Stimulated activated CD8-positive, alpha-beta memory T cell treated with anti-CD3 and anti-CD28 coated beads, Interleukin-12 subunit alpha, Interleukin-12 subunit beta, amount 100 ng/mL, for 24 hours (primary cell): Measurements from ENCODE around the gene SDHB.

Source experiments
- DNase-seq: peaks from one replicate; pipeline ENCODE4 v3.0.0-alpha.2; 2020; ENCODE audit errors: extremely low read depth

The SDHB gene

DNA sequence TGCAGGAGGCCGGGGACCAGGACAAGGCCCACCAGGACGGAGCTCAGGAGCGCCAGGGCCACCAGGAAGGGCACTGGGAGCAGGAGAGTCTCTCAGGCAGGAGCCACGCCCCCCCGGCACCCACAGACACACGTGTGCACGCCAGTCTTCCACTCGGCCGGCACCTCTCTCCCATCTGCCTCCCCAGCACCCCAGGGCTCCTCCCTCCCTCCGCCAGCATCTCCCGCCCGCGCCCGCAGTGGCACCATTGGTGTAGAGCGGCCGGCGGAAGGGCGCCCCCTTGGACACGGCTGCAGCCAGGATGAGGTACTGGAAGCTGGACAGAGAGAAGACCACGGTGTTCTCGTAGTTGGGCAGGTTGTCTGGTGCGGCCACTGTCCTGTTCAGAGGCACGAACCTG, 67.3 kb downstream of the SDHB start:
- no peak for DNase-seq

DNA sequence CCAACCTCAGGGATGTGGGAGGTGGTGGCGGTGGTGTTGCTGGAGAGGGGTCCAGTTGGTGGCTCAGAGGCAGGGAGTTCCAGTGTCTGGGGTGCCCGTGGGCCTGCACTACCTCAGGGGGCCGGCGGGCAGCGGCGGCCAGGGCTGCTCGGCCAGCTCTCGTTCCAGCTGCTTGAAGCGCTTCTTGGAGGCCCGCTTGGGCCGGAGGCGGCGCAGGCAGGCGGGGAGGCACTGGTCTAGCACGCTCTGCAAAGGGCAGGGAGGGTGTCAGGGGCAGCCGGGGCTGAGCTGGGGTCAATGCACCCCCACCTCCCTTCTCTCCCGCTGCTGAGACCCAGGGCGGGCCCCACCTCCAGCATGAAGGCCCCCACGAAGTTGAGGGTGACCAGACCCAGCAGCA, 67.7 kb downstream of the SDHB start:
- DNase-seq = no peak

DNA sequence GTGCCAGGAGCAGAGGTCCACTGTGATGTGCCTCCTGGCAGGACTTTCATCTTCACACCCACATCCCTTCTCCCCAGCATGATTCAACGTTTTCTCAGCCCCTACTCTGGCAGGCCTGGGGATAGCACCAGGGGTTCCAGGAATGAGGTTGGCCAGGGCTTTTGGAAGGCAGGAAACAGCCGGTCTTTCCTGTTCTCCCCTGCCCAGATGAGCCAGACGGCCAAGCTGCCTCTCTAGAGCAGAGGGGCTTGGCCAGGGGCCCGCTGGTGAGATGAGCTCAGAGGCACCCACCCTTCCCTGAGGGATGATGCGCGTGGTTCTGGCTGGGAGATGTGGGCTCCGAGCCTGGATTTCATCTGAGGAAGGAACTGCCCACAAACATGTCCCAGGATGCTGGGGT, 69.1 kb downstream of the SDHB start:
- DNase-seq = no peak

DNA sequence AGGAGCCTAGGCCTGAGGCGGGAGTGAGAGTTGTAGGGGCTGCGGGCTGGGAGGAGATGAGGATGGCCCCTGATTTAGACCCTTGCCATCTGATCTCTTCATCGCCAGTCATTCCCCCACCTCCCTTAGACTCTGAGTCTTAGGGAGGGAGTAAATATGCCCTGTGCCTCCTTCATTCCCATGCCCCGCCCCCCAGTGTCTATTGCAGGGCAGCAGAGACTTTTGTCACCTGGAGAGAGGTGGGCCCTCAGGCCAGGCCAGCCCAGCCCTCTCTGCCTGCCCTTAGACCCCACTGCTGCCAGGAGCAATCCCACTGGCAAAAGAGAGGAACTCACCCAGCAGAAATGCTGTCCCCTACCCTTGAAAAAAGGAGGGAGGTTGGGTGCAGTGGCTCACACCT, 70.2 kb downstream of the SDHB start:
- no peak for DNase-seq

DNA sequence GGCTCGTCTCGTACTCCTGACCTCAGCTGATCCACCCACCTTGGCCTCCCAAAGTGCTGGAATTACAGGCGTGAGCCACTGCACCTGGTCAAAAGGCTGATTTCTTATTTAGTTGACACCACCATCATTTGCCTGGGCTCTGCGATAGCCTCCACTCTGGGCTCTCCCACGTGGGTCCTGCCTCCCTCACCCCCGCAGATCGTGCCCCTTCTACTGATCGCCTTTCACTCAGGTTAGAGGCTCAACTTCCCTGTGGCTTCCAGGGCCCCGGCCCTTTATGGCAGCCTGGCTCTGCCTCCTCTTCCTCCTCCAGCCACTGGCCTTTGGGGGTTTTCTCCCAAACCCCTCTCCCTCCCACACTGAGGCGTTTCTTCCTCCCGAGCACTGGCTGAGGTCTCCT, 70.9 kb downstream of the SDHB start:
- no peak for DNase-seq

DNA sequence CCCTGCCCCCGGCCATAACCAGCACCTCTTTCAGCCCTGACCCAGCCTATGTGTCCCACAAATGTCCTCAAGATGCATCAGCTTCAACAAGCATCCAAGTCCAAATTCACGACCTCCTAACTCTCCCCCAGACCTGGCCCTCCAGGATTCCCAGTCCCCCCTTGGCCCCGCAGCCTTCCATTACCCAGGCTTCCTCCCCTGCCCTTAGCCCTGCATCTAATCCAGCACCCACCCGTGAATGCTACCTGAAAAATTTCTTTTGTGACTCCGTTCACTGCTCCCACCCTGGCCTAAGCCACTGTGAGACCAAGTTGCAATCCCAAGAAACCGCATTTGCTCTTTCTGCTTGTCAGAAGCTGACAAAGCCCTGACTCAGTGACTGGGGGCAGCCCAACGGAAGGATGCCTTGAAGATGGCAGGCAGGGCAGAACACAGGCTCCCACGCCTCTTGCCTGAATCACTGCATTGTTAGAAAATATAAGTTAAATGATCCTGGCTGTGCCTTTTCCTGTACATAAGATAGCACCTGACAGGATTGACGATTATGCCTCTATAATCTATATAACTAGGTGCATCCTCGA, 72.5 kb downstream of the SDHB start:
- no peak for DNase-seq

DNA sequence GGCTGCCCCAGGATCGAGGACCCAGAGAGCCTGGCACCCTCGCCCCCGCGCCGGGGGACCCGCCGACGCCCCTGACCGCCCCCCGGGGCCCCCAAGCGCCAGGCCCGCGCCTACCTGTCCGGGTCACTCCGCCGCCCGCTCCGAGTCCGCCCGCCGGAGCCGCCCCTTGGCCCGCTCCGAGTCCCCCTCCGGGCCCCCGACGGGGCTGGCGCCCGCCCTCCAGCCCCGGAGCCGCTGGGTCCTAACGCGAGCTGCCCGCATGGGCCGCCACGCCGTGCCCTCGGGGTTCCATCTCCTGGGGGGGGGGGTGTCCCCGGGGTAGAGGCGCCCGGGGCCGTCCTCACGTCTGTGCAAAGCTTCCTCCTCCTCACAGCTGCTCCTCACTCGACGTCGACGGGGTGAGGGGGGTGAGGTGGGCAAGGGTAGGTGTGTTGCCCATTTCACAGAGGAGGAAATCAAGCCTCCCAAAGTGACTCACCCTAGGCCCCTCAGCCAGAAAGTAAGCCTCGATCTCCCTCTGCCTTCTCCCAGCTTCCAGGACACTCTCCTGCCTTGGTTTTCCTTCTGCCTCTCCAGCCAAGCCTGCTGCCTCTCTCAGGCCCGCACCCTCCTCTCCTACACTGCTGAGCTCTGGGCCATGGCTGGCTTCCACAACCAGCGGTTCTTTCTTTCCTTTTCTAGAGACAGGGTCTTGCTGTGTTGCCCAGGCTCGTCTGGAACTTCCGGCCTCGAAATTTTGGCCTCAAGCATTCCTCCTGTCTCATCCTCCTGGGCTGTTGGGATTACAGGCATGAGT, 73.2 kb downstream of the SDHB start, which contains the start of gene MFAP2:
Gene MFAP2 (minus strand): TSS at position 148 of the 796 bp plus-strand sequence. CDS start 2,347 bp downstream, outside the sequence.
- no peak for DNase-seq

DNA sequence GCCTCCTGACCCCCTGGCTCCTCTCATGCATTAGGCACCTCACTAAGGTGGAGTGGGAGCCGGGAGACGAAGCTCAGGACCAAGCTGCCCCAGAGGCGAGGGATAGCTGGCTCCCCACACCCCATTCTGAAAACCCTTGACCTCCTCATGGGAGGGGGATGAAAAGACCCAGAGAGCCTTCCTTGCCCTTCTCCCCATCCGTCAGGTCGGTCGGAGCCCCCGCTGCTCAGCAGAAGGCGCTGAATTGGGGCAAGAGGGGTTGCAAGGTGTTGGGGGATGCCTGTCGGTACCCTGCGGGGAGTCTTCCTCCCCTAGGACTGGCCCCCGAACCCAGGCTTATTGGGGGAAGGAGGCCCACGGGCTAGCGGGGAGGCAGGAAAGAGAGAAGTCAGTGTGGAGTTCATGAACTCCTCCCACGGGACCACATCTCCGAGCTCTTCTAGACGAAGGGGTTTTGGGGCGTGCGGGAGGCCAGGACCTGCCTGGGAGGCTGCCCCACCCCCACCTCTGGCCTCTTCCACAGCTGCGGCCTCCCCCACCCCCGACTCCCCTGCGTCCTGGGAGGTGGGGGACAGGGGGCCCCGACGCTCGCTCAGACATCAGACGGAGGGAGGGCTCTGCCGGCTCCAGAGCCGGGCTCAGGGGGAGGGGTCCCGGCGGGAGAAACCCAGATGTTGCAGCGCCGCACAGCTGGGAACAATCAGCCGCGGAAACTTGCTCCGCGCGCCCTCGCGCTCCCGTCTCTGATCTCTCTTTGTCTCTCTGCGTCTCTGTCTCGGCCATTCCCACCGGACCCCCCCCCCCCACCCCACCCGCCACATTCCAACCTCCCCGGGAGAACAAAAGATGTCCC, 74.1 kb downstream of the SDHB start:
- DNase-seq = no peak

DNA sequence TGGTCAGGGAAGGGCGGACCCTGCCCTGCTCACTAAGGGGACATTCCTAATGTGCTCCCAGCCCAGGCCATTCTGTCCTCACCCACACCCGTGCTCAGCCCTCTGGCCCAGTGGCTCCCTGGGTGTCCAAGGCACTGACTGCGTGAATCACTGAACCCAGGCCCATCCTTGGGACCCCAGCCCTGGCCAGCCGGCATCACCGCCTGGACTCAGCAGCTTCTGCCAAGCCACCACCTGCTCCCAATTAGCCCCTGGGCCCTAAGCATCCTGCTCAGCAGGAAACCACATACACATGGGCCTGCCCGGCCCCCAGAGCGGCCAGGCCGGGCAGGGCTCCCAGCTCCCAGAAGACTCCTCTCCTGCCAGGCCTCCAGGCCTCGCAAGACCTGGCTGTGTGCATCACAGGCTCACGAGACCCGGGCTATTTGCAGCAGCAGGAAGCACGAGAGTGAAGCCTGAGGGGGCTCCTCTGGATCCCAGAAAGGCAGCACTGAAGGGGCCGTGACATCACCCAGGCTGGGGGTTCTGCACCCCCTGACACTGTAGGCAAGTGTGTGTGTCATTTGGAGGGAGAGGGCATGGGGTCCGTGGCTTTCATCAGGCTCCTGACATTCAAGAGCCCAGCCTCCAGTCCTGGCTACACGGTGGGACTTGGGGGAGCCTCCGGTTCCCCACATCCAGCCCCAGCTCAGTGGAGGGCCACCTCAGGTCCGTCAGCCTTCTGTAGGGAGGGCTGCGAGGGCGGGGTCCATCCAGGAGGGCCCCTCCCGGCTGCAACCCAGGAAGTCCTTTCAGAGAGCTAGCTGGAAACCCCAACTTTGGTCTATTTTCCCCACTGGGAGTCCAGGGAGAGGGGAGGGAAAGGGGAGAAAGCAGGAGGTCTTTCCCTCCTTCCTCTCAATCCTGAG, 75.0 kb downstream of the SDHB start:
- no peak for DNase-seq

DNA sequence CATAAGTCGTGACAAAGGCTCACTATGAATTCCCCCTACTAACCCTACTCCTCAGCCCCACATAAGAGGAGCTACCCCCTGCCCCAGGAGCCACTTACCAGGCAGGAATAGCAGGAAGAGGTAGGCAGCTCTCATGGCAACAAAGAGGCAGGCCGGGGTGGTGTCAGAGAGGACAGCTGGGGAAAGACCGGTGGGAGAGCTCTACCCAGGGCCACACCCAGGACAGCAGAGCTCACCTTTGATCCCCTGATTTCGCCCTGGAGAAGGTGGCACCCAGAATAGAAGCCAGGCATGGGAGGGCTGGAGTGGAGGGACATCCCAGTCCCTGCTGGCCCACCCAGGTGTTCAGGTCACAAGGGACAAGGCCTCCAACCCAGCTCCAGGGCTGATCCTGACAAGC, 75.7 kb downstream of the SDHB start:
- no peak for DNase-seq

DNA sequence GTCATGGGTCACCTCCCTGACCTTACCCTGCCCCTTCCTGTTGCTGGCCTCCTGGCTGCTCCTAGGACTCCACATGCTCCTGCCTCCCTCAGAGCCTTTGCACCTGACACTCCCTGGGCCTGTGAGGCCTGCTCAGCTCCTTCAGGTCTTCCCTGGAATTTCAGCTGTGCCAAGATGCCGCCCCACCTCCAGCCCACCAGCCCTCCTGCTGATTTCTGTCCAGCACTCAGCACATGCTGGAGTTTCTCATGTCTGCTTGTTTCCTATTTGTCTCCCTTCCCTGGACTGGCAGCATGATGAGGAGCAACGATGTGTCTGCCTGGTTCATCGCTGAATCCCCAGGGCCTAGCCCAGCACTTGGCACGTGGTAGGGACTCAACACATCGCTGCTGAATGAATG, 76.5 kb downstream of the SDHB start:
- no peak for DNase-seq

DNA sequence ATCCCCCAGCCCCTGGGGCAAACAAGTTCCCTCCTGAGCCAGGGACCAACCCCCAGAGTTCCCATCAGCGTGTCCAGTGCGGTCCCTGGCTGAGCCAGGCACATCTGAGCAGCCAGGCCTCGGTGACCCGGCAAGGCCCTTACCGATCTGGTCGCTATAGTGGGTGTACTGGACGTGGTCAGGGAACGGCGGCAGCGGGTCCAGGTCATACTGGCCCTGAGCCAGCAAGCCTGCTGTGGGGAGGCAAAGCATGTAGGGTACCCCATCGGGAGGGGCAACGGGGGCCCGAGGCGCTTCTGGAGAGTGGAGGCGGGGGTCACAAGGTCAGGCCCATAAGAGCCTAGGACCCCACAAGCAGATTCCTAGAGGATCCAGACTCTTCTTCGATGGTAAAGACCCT, 76.9 kb downstream of the SDHB start:
- DNase-seq = no peak

DNA sequence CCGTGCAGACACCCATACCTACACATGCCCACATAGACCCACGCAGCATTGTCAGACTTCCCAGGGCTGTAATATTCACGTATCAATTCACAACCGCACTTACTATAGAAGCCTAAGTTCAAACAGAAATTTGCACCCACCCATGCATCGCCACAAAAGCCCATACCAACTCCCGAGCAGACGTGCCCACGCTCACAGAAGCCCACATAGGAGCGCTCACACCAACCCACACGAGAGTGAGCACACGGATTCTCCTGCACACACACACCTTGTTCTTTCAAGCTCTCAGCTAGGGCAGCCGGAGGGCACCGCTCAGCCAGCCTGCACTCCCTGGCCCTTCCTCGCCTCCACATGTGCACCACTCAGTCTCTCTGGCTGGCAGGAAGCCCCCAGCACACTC, 78.0 kb downstream of the SDHB start:
- no peak for DNase-seq

DNA sequence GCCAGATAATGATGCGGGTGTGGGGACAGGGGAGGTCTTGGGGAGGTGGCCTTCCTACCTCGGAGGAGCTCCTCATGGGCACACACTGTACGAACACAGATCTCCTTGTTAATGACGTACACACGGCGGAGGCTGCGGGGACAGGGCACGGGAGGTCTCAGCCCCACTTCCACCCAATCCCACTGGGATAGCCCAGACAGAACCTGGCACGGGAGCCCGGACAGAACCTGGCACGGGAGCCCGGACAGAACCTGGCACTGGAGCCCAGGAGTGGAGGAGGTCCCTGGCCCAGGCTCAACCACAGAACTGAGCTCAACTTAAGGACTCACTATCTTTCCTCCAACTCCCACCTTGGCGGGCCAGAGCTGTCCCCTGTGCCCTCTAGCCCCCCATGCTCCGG, 78.6 kb downstream of the SDHB start:
- DNase-seq = no peak

DNA sequence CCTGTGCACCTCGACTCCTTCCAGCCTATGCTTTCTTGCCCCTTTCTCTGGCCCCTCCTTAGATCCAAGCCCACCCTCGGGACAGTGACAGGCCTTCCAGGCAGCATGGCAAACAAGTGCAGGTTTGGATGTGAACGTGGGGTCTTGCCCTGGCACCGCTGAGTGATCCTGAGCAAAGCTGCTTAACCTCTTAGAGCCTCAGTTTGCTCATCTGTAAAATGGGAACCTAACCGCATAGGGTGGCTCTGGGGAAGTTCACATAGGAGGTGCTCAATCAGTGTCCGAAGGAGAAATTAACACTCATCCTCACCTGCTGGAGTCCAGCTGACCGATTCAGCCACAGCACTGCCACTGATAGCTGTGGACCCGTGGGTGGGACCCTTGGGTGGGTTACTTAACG, 80.6 kb downstream of the SDHB start:
- no peak for DNase-seq

DNA sequence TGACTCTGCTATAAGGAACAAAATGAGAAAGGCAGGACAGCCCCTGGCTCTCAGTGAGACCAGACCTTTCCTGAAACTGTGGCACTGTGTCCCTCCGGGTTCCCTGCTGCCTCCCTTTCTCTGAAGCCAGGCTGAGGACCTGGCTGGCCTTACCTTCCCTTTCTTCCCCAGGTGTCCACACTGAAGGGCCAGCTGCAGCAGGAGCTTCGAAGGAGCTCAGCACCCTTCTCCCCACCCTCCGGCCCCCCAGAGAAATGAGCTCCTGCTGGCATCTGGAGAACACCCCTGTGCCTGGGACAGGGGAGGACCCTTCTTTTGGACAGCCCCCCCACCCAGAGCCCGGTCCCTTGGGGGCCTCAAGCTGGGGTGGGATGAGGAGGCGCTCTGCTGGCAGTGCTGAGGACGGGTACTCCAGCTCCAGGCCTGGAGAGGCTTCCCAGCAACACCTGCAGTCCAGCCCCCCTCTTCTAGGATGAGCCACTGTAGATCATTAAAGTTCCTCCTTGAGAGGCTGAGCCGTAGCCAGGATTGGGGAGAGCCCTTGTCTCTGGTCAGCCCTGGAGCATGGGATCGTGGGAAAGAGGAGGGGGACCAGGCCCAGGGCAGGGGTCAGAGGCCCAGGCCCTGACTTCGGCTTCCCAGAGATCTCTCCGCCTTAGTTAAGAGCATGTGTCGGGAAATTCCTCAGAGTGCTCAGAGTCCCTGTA, 81.5 kb downstream of the SDHB start:
- no peak for DNase-seq

DNA sequence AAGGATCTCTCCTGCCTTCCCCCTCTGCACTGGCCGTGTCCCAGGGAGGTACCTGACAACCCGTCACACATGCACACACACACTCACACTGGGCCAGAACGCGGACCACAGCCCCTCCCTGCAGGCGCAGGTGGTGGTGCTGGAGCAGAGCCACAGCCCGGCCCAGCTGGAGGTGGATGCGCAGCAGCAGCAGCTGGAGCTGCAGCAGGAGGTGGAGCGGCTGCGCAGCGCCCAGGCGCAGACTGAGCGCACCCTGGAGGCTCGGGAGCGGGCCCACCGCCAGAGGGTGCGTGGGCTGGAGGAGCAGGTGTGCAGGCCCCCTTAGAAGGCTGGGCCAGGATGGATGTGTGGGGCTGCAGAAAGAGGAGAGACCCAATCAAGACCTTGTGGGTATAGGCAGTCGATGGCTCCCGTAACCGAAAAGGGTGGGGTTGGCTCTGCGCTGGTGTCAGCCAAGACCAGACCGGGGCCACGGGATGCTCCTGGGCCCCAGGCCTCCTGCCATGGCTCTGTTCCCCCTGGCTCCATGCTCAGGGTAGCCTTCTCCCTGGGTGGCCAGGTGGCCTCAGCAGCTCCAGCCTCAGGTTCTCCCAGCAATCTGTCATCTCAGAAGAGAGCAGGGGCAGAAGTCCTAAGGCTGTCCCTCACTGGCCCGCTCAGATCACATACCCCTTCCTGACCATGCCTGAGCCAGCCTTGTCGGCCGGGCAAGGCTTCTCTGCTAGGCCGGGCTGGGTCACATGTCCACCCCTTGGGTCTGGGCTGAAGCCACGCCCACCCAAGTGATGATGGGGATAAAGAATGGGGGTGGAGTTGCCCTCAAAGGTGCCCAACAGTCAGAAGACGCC, 82.3 kb downstream of the SDHB start:
- DNase-seq = no peak

DNA sequence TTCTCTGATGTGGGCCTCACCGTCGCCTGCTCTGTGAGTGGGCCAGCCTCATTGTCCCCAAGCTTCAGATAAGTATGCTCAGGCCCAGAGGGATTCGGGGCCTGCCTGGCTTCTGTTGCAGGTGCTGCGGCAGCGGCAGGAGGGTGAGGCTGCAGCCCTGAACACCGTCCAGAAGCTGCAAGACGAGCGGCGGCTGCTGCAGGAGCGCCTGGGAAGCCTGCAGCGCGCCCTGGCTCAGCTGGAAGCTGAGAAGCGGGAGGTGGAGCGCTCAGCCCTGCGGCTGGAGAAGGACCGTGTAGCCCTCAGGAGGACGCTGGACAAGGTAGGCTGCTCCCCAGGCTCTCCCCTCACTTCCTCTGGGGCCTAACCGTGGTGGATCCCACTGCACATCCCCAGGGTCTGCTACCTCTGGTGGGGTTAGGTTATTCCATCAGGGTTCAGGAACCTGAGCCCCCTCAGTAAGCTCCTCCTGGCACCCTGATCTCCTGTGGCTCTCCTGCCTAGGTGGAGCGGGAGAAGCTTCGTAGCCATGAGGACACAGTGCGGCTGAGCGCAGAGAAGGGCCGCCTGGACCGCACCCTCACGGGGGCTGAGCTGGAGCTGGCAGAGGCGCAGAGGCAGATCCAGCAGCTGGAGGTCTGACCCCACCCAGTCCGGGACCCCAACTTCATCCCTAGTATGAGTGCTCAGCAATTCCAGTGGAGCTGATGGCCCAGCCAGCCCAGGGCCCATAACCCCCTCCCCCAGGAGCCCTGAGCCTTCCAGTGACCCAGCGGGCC, 83.5 kb downstream of the SDHB start:
- DNase-seq = no peak

DNA sequence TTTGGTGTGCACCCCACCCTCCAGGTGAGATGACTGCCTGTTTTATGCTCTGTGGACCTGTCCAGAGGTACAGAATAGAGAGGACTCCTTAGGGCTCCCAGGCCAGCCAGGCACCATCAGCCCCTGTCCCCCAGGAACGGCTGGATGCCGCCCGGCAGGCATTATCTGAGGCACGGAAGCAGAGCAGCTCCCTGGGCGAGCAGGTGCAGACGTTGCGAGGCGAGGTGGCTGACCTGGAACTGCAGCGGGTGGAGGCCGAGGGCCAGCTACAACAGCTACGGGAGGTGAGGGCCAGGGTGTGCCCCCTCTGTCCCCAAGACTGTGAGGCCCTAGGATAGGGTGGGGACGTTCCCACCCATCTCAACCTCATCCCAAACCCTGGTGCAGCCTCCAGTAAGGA, 84.2 kb downstream of the SDHB start:
- DNase-seq = no peak
